ENCODE measurements around the gene THSD4. TPM values are rescaled to one million over a fixed set of nuclear protein-coding genes. Genes with fewer than 3 reads are reported as not detected.

THSD4 gene
- total RNA-seq, 2 experiments from 2014 or later = not detected

DNA sequence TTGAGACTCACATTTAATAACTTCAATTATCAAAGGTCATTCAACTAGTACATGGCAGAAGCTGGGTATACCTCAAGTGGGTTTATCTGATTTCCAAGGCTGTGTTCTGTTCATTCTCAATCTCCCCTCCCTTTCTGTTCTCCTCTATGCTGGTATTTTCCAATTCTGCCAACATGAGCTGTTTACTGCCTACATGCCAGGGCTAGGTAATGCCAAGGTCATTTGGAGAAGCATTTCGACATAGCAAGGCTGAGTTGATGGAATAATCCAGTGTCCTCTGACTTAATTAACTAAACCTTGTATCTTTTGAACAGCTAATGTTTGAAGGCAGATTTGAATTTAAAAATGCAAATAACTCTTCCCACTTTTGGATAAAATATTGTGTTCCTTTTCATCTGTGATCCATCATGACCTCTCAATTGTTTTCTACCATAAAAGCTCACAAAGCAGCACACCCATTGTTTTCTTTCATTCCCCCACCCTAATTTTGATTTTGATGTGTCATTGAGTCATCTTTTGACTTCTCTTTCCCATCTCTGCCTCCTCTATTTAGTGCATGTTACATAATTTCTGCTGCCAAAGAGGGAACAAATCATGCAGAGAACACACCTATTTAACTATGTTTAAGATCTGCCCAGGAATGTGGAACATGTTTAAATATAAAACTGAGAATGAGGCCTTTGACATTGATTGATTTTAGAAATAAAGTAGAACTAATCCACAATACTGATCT lies 386.2 kb downstream of the THSD4 start:
- no peaks in the 10 kb centered on the region for H4K20me1 ChIP-seq (ENCODE audit: insufficient read depth, low read length)
- POLR2A ChIA-PET = interaction anchor here (1.1 kb wide), 1 partner anchor 15 kb away, joined by 3 read pairs; no protein-coding TSS in a partner anchor
- no peaks in the 10 kb centered on the region for H3K36me3 ChIP-seq (ENCODE audit: insufficient read depth, low read length)
- no peaks in the 10 kb centered on the region for H3K4me1 ChIP-seq (ENCODE audit: insufficient read depth, low read length, poor library complexity, severe bottlenecking)
- no peak overlapping the region for H3K4me3 ChIP-seq (ENCODE audit: low read depth, low read length, poor library complexity, severe bottlenecking)
- no TSS peak for BruUV-seq (replicated peaks)
- no peaks in the 10 kb centered on the region for H3K79me2 ChIP-seq (ENCODE audit: insufficient read depth, low read depth, low read length)
- H3K9me3 ChIP-seq (ENCODE audit: low read length) = peaks cover 12% of the 10 kb centered on the region; the same call in 1 of the 2 replicates
- no peak overlapping the region for H2AFZ ChIP-seq (ENCODE audit: low read length)
- no peak overlapping the region for H3K4me2 ChIP-seq (ENCODE audit: low read length)
- intact Hi-C loops (cut with micrococcal nuclease; ENCODE audit: unreplicated experiment) = no loop called here
- no peak overlapping the region for H3K27ac ChIP-seq (ENCODE audit: low read depth, low read length, poor library complexity, severe bottlenecking)
- no peak for DNase-seq (ENCODE audit: low spot score)
- CTCF ChIA-PET (ENCODE audit: unreplicated experiment) = no interaction called here
- TF ChIP-seq, protein P1, sequence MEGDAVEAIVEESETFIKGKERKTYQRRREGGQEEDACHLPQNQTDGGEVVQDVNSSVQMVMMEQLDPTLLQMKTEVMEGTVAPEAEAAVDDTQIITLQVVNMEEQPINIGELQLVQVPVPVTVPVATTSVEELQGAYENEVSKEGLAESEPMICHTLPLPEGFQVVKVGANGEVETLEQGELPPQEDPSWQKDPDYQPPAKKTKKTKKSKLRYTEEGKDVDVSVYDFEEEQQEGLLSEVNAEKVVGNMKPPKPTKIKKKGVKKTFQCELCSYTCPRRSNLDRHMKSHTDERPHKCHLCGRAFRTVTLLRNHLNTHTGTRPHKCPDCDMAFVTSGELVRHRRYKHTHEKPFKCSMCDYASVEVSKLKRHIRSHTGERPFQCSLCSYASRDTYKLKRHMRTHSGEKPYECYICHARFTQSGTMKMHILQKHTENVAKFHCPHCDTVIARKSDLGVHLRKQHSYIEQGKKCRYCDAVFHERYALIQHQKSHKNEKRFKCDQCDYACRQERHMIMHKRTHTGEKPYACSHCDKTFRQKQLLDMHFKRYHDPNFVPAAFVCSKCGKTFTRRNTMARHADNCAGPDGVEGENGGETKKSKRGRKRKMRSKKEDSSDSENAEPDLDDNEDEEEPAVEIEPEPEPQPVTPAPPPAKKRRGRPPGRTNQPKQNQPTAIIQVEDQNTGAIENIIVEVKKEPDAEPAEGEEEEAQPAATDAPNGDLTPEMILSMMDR (conservative IDR thresholded peaks at IDR 0.05; ENCODE audit: low read length) = no peak
- no peak for TF ChIP-seq EZH2phosphoT487 (IDR thresholded peaks at IDR 0.05; ENCODE audit: borderline replicate concordance, low read depth, low read length)
- no peaks in the 10 kb centered on the region; the same call in 1 of the 2 replicates for H3K9me2 ChIP-seq (ENCODE audit: insufficient read depth, low read length)

DNA sequence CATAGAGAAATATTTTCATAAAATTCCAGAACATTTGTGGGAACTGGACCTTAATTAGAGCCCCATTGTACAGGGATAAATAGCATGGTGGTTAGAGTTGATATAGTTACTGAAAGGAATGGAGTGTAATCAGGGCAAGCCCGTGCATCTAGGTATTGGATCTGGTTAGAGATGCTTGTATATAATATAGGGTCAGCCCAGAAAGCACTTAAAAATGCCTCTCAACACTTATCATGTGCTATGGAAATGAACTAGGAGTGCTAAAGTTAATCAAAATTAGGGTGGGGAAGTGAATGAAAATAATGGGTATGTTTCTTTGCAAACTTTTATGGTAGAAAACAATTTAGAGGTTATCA lies 386.8 kb downstream of the THSD4 start:
- no peak for TF ChIP-seq EZH2phosphoT487 (IDR thresholded peaks at IDR 0.05; ENCODE audit: borderline replicate concordance, low read depth, low read length)
- TF ChIP-seq, protein P1 (conservative IDR thresholded peaks at IDR 0.05; ENCODE audit: low read length) = no peak
- intact Hi-C loops (cut with micrococcal nuclease; ENCODE audit: unreplicated experiment) = no loop called here
- H3K79me2 ChIP-seq (ENCODE audit: insufficient read depth, low read depth, low read length) = no peaks in the 10 kb centered on the region
- no TSS peak for BruUV-seq (replicated peaks)
- no peaks in the 10 kb centered on the region for H3K4me1 ChIP-seq (ENCODE audit: insufficient read depth, low read length, poor library complexity, severe bottlenecking)
- H3K27ac ChIP-seq (ENCODE audit: low read depth, low read length, poor library complexity, severe bottlenecking) = no peak overlapping the region
- ChIA-PET CTCF (ENCODE audit: unreplicated experiment) (no interaction called here), POLR2A (no interaction called here)
- peaks cover 12% of the 10 kb centered on the region; the same call in 1 of the 2 replicates for H3K9me3 ChIP-seq (ENCODE audit: low read length)
- no peak overlapping the region for H2AFZ ChIP-seq (ENCODE audit: low read length)
- H4K20me1 ChIP-seq (ENCODE audit: insufficient read depth, low read length) = no peaks in the 10 kb centered on the region
- no peaks in the 10 kb centered on the region; the same call in 1 of the 2 replicates for H3K9me2 ChIP-seq (ENCODE audit: insufficient read depth, low read length)
- DNase-seq (ENCODE audit: low spot score) = no peak
- H3K4me2 ChIP-seq (ENCODE audit: low read length) = no peak overlapping the region
- no peaks in the 10 kb centered on the region for H3K36me3 ChIP-seq (ENCODE audit: insufficient read depth, low read length)
- H3K4me3 ChIP-seq (ENCODE audit: low read depth, low read length, poor library complexity, severe bottlenecking) = no peak overlapping the region

- TF ChIP-seq EZH2phosphoT487 (IDR thresholded peaks at IDR 0.05; ENCODE audit: borderline replicate concordance, low read depth, low read length) = no peak
- TF ChIP-seq, protein P1 (conservative IDR thresholded peaks at IDR 0.05; ENCODE audit: low read length) = no peak
- Histone ChIP-seq H3K4me2 (ENCODE audit: low read length) (no peak overlapping the region), H4K20me1 (ENCODE audit: insufficient read depth, low read length) (no peaks in the 10 kb centered on the region), H3K9me2 (ENCODE audit: insufficient read depth, low read length) (no peaks in the 10 kb centered on the region), H3K9me3 (ENCODE audit: low read length) (0 out of 2 replicates have a peak, but pooled peaks cover 2% of the 10 kb centered on the region), H3K36me3 (ENCODE audit: insufficient read depth, low read length) (no peaks in the 10 kb centered on the region), H3K4me1 (ENCODE audit: insufficient read depth, low read length, poor library complexity, severe bottlenecking) (no peaks in the 10 kb centered on the region), H3K4me3 (ENCODE audit: low read depth, low read length, poor library complexity, severe bottlenecking) (no peak overlapping the region), H3K79me2 (ENCODE audit: insufficient read depth, low read depth, low read length) (no peaks in the 10 kb centered on the region), H3K27ac (ENCODE audit: low read depth, low read length, poor library complexity, severe bottlenecking) (no peak overlapping the region), H2AFZ (ENCODE audit: low read length) (no peak overlapping the region)
- DNase-seq (ENCODE audit: low spot score) = no peak
- CTCF ChIA-PET (ENCODE audit: unreplicated experiment) = no interaction called here
- POLR2A ChIA-PET = no interaction called here
- intact Hi-C loops (cut with micrococcal nuclease; ENCODE audit: unreplicated experiment) = no loop called here
- BruUV-seq (replicated peaks) = no TSS peak
Measured at GRCh38 chr15:71505962-71506361, 390.7 kb downstream of the THSD4 start.
